GM12891 (cell line): ENCODE results near the gene ZNF514. TPM values are rescaled to one million over a fixed set of nuclear protein-coding genes. Genes with fewer than 3 reads are reported as not detected.
"Not testable (repeated sequence)": the region's sequence is repeated elsewhere in the genome, so short reads cannot be mapped to it uniquely, and the experiment has no call there.

Experiments used
- DNase-seq: peaks from one replicate; pipeline ENCODE4 v3.0.0; 2011; ENCODE audit warnings: low spot score; ENCODE audit not compliant: insufficient read length
- FAIRE-seq: peaks from 2 replicates; lab custom pipeline; 2011; peaks lifted over from hg19 to GRCh38; lab: Jason Lieb, UNC
- PAX5 ChIP-seq: IDR thresholded peaks from 2 replicates; pipeline ENCODE4 v1.6.1; 2011; ENCODE audit warnings: low read length, moderate library complexity, mild to moderate bottlenecking; ENCODE audit not compliant: insufficient read depth, severe bottlenecking
- POLR2A ChIP-seq: IDR thresholded peaks from 2 replicates; pipeline ENCODE4 v1.6.1; 2011; ENCODE audit warnings: low read depth, low read length, control low read depth
- POLR2AphosphoS5 ChIP-seq: IDR thresholded peaks from 2 replicates; pipeline ENCODE4 v1.6.1; 2011; ENCODE audit warnings: low read depth, low read length, control low read depth
- POU2F2 ChIP-seq: IDR thresholded peaks from 2 replicates; pipeline ENCODE4 v1.6.1; 2011; ENCODE audit warnings: low read depth, mild to moderate bottlenecking, control low read depth, low read length, moderate library complexity
- SPI1 ChIP-seq: IDR thresholded peaks from 2 replicates; pipeline ENCODE4 v1.6.1; 2011; ENCODE audit warnings: low read depth, low read length, control low read depth
- TAF1 ChIP-seq: IDR thresholded peaks from 2 replicates; pipeline ENCODE4 v1.6.1; 2011; ENCODE audit warnings: low read depth, low read length, control low read depth
- polyA plus RNA-seq: library from polyadenylated mRNA; unstranded; fragments of >200 nt; gene quantifications from one replicate; pipeline ENCODE4 v1.2.1, GENCODE V29; 2012; ENCODE audit warnings: low read depth, missing spikeins, inconsistent platforms; ENCODE audit not compliant: missing spikeins

ZNF514 gene
- polyA plus RNA-seq, result 3.5 TPM

GRCh38 chr2:95159690-95160449 lies at the start of gene ZNF514:
ZNF514 (minus strand) TSS chr2:95159848; CDS start chr2:95153253, 6,595 bp downstream.
- FAIRE-seq, result no peak
- TF ChIP-seq SPI1 (no peak), POU2F2 (no peak), POLR2AphosphoS5 (no peak)
- peak; percentile 76 for DNase-seq

GRCh38 chr2:95208106-95208505 lies 48.5 kb upstream of the ZNF514 start:
- TF ChIP-seq POLR2AphosphoS5 (no peak), PAX5 (no peak), SPI1 (no peak), POLR2A (no peak), POU2F2 (no peak), TAF1 (no peak)
- FAIRE-seq (no peak), DNase-seq (no peak)

DNA sequence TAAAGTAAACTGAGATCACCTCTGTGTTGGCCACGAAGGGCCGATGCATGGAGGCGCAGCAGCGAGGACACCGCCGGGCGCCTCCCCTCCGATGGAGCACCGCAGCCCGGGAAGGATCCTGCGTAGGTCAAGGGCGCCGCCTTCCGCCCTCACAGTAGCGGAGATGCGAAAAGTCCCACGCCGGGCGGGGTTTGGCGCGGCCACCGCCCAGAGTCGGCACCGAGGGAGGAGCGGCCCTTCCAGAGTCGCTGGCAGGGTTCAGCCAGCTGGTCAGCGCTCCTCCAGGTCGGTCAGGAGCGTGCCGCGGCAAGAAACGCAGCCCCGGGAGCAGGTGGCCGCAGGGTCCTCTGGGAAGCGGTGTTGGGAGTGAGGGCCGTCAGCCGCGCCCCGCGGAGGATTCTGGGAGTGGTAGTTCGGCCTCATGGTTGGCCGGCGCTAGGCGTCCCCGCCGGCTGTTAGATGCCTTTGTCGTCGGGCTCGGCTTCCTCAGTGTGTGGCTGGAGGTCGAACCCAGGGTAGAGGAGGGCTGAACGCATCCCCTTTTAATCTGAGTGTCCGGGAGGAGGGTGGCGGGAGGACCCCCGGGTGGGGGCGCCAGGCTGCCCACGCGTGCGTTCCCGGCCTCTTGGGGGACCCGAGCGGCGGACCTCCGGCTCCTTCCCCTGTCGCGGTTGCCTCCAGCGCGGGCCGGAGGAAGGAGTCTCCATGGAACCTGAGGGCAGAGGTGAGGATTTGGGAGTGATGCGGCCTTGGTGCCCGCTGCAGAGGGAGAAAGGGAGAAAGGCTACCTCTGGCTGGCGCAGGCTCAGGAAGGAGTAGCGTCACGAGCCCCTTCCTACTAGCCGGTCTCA lies 47.7 kb upstream of the ZNF514 start, which contains the start of gene ZNF892:
Gene ZNF892, plus strand, starts transcription at position 411 of the 851 bp plus-strand sequence. Its CDS starts 295 bp downstream, at position 706.
- FAIRE-seq (peak; percentile 93), DNase-seq (peak; percentile 92)

DNA sequence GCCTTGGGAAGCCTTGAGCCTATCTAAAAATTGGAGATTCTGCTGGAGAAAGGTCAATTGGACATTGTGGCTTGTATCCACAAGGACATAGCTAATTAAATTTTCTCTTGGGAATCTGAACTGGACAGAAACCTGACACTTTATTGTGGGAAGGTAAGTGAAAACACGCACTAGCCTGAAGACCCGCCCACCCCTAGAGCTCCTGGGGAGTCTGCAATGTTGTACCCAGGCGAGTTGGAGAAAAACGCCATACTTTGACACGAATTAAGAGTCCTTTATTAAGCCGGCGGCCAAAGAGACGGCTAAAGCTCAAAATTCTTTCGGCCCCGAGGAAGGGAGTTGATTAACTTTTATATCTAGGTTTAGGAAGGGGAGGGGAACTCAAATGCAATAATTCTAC lies 46.4 kb upstream of the ZNF514 start:
- TF ChIP-seq POU2F2 (no peak), SPI1 (no peak), POLR2AphosphoS5 (no peak), POLR2A (no peak), TAF1 (no peak), PAX5 (no peak)
- no peak for FAIRE-seq
- no peak for DNase-seq

More for the DNA sequence above, 47.7 kb upstream of the ZNF514 start, which contains the start of gene ZNF892:
- TF ChIP-seq TAF1 (no peak), POLR2AphosphoS5 (no peak), SPI1 (no peak), PAX5 (no peak), POLR2A (no peak), POU2F2 (no peak)

- FAIRE-seq, result no peak
- DNase-seq, result no peak
- TF ChIP-seq POLR2AphosphoS5 (no peak), SPI1 (no peak), POLR2A (no peak), PAX5 (no peak), TAF1 (no peak), POU2F2 (no peak)
Observed at GRCh38 chr2:95204396-95204795, 44.7 kb upstream of the ZNF514 start.

GRCh38 chr2:95203911-95204310 lies 44.3 kb upstream of the ZNF514 start:
- TF ChIP-seq POLR2AphosphoS5, result no peak
- TF ChIP-seq SPI1, result no peak
- TF ChIP-seq TAF1, result no peak
- TF ChIP-seq POU2F2, result no peak
- TF ChIP-seq POLR2A, result no peak
- TF ChIP-seq PAX5, result no peak
- FAIRE-seq (no peak), DNase-seq (no peak)

- not testable (repeated sequence) for FAIRE-seq, DNase-seq
Observed at GRCh38 chr2:95192956-95193355, 33.3 kb upstream of the ZNF514 start.

DNA sequence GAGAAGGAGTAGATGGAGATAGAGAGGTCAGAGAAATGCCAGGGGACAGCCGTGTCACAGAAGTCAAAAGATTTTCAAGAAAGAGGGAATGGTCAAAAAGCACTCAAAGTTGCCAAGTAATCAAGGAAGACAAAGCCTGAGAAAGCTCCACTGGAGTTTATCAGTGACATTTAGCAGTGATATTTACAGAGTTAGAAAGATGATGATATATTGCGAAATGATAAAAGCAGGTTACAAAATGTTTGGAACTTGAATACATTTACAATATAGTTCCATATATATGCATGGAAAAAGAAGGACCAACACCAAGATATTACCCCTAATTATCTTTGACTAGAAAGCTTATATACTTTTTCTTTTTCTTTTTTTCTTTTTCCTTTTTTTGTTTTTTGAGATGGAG lies 26.3 kb upstream of the ZNF514 start:
- no peak for DNase-seq
- FAIRE-seq, result no peak
- no peak for TF ChIP-seq POU2F2
- no peak for TF ChIP-seq TAF1
- no peak for TF ChIP-seq POLR2AphosphoS5
- TF ChIP-seq POLR2A, result no peak
- TF ChIP-seq SPI1, result no peak
- no peak for TF ChIP-seq PAX5

GRCh38 chr2:95185197-95185596 lies 25.5 kb upstream of the ZNF514 start:
- FAIRE-seq, result no peak
- no peak for TF ChIP-seq TAF1
- TF ChIP-seq SPI1, result no peak
- no peak for TF ChIP-seq PAX5
- no peak for TF ChIP-seq POU2F2
- no peak for TF ChIP-seq POLR2AphosphoS5
- no peak for TF ChIP-seq POLR2A
- DNase-seq, result no peak

DNA sequence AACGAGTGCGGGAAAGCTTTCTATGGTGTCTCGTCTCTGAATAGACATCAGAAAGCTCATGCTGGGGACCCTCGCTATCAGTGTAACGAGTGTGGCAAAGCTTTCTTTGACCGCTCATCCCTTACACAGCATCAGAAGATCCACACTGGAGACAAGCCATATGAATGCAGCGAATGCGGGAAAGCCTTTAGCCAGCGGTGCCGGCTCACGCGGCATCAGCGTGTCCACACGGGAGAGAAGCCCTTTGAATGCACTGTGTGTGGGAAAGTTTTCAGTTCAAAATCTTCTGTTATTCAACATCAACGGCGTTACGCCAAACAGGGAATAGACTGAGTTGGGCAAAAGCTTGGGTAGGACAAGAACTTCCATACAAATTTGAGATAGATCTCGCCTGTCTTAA lies 22.1 kb upstream of the ZNF514 start:
- FAIRE-seq, result no peak
- DNase-seq, result no peak
- TF ChIP-seq TAF1, result no peak
- no peak for TF ChIP-seq POLR2AphosphoS5
- TF ChIP-seq POU2F2, result no peak
- TF ChIP-seq PAX5, result no peak
- no peak for TF ChIP-seq POLR2A
- TF ChIP-seq SPI1, result no peak
